Kidney (tissue), 14 donors: Measurements from ENCODE around the gene SGSM2. TPM values are rescaled to one million over a fixed set of nuclear protein-coding genes. Genes with fewer than 3 reads are reported as not detected.

Source experiments
- DNase-seq, 5 donors: peaks; one replicate each; pipeline ENCODE4 v3.0.0-alpha.2; 2013 to 2020
- FAIRE-seq: peaks from 2 replicates; lab custom pipeline; 2012; peaks lifted over from hg19 to GRCh38; lab: Jason Lieb, UNC
- H3K27ac ChIP-seq, 2 donors: one replicate each; pipeline ENCODE4 v1.7.0; 2013; ENCODE audit warnings: low read depth in 2 of 2, low read length in 2 of 2, inconsistent platforms in 1 of 2
- H3K27me3 ChIP-seq: one replicate; pipeline ENCODE4 v1.7.1; 2013; ENCODE audit warnings: low read length, inconsistent platforms; ENCODE audit not compliant: control insufficient read depth, insufficient read depth
- H3K36me3 ChIP-seq, 3 donors: one replicate each; pipeline versions ENCODE4 v1.7.0 to v1.7.1; 2013; ENCODE audit warnings: low read length in 3 of 3, control low read depth in 1 of 3, inconsistent platforms in 1 of 3; ENCODE audit not compliant: insufficient read depth in 3 of 3, control insufficient read depth in 2 of 3
- H3K4me1 ChIP-seq, 3 donors: one replicate each; pipeline versions ENCODE4 v1.7.0 to v1.7.1; 2013; ENCODE audit warnings: low read length in 3 of 3, inconsistent platforms in 1 of 3, low read depth in 1 of 3; ENCODE audit not compliant: control insufficient read depth in 2 of 3, insufficient read depth in 2 of 3
- H3K4me3 ChIP-seq, 3 donors: one replicate each; pipeline versions ENCODE4 v1.7.0 to v1.8.1; 2013; ENCODE audit warnings: low read length in 3 of 3, control low read depth in 1 of 3, inconsistent platforms in 1 of 3
- H3K9ac ChIP-seq, 3 donors: one replicate each; pipeline versions ENCODE4 v1.7.0 to v1.7.1; 2013; ENCODE audit warnings: low read length in 3 of 3, control low read depth in 1 of 3, inconsistent platforms in 1 of 3
- H3K9me3 ChIP-seq, 3 donors: one replicate each; pipeline versions ENCODE4 v1.7.0 to v1.7.1; 2013; ENCODE audit warnings: low read length in 3 of 3, control low read depth in 1 of 3, inconsistent platforms in 1 of 3; ENCODE audit not compliant: control insufficient read depth in 2 of 3, insufficient read depth in 1 of 3
- CTCF ChIP-seq: IDR thresholded peaks from 3 replicates; pipeline ENCODE4 v1.5.1; 2012; ENCODE audit warnings: mild to moderate bottlenecking, moderate library complexity, borderline replicate concordance; ENCODE audit not compliant: insufficient read depth; ENCODE audit errors: extremely low read depth
- intact Hi-C: fragments of 100-400 bp; cut with DNase I; formaldehyde crosslinking; loops from one replicate; pipeline ENCODE4 v1.11.1; 2022
- polyA plus RNA-seq: library from polyadenylated mRNA; stranded (reverse); fragments of 350-450 nt; fragmentation: Illumina TruSeq; extraction: RNeasy Lipid Tissue Mini Kit (QIAGEN cat#74804); gene quantifications from one replicate; pipeline ENCODE4 v1.2.3, GENCODE V29; 2014; ENCODE audit warnings: low read depth, low replicate concordance; ENCODE audit not compliant: insufficient read depth
- total RNA-seq: library from RNA; stranded (reverse); fragmentation: NEBNext Ultra II Directional; extraction: Animal tissue kit (Norgen Biotek cat#: 25700); gene quantifications from one replicate; pipeline ENCODE4 v1.2.1, GENCODE V29; 2021
- donor health status: control.
- donor health status: control.
- donor health status: control.
- donor health status: control.
- donor health status: control.
- donor health status: DM: yes; HTN: yes; CAD: no.
- donor health status: Normal renal cell carcinoma (clear cell type).

Gene SGSM2
- total and polyA plus RNA-seq, 2 donors from 2014 or later, result 33.7 to 58.0 TPM

- Histone ChIP-seq H3K36me3 (no peaks in the 10 kb centered on the region), H3K4me1 (peaks cover 4 to 20% (median 11%) of the 10 kb centered on the region in 3 donors), H3K27me3 (no peaks in the 10 kb centered on the region), H3K9ac (no peak overlapping the region), H3K9me3 (no peaks in the 10 kb centered on the region), H3K27ac (no peak overlapping the region), H3K4me3 (no peak overlapping the region)
- TF ChIP-seq CTCF, result no peak
- FAIRE-seq (no peak), DNase-seq (peak in 1 of 5 donors; percentile 48)
- intact Hi-C loops, result no loop called here
Observed at GRCh38 chr17:2405247-2405926, 68.1 kb downstream of the SGSM2 start.

GRCh38 chr17:2406271-2406902 lies 69.1 kb downstream of the SGSM2 start:
- Histone ChIP-seq H3K27ac (peak overlapping the region; percentile 77 to 91), H3K27me3 (no peaks in the 10 kb centered on the region), H3K9ac (peak overlapping the region in 1 of 3 donors; percentile 51), H3K9me3 (no peaks in the 10 kb centered on the region), H3K4me1 (peaks cover 4 to 20% (median 11%) of the 10 kb centered on the region in 3 donors), H3K4me3 (no peak overlapping the region), H3K36me3 (no peaks in the 10 kb centered on the region)
- FAIRE-seq (no peak), DNase-seq (peak in 2 of 5 donors; percentile 40 to 54)
- no peak for TF ChIP-seq CTCF
- intact Hi-C loops, result no loop called here

- Histone ChIP-seq H3K9ac (peak overlapping the region in 1 of 3 donors; percentile 63), H3K4me1 (peaks cover 4 to 20% (median 11%) of the 10 kb centered on the region in 3 donors), H3K27me3 (no peaks in the 10 kb centered on the region), H3K36me3 (no peaks in the 10 kb centered on the region), H3K9me3 (no peaks in the 10 kb centered on the region), H3K4me3 (no peak overlapping the region), H3K27ac (peak overlapping the region; percentile 77 to 91)
- intact Hi-C loops, result no loop called here
- DNase-seq (peak; percentile 68 to 91 (median 80)), FAIRE-seq (peak; percentile 13)
- TF ChIP-seq CTCF, result no peak
Observed at GRCh38 chr17:2406903-2407790, 69.8 kb downstream of the SGSM2 start.
